Measurements from ENCODE around the gene C20orf141.

DNA sequence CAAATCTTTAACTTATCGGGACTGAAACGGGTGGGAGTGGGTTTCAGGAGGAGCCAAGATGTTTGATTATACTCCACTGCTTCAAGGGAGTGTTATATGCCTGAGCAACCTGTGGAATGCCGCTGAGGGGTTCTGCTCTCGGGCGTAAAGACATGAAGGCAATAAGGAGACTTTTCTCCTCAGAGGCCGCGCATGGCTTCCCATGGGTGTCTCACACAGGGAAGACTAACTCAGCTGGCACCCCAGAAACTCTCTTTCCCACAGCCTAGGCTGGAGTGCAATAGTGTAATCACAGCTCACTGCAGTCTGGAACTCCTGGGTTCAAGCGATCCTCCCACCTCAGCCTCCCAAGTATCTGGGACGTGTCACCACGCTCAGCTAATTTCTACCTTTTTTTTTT is 5.1 kb upstream of the C20orf141 start:
- TF ChIP-seq, protein P1, sequence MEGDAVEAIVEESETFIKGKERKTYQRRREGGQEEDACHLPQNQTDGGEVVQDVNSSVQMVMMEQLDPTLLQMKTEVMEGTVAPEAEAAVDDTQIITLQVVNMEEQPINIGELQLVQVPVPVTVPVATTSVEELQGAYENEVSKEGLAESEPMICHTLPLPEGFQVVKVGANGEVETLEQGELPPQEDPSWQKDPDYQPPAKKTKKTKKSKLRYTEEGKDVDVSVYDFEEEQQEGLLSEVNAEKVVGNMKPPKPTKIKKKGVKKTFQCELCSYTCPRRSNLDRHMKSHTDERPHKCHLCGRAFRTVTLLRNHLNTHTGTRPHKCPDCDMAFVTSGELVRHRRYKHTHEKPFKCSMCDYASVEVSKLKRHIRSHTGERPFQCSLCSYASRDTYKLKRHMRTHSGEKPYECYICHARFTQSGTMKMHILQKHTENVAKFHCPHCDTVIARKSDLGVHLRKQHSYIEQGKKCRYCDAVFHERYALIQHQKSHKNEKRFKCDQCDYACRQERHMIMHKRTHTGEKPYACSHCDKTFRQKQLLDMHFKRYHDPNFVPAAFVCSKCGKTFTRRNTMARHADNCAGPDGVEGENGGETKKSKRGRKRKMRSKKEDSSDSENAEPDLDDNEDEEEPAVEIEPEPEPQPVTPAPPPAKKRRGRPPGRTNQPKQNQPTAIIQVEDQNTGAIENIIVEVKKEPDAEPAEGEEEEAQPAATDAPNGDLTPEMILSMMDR (IDR thresholded peaks at IDR 0.05; ENCODE audit: insufficient read depth, low read depth, low read length): no peak
- TF ChIP-seq EZH2 (IDR thresholded peaks at IDR 0.05; ENCODE audit: insufficient read depth, low read length): no peak
